Smooth muscle cell of the brain vasculature (primary cell): ENCODE measurements around the gene PPTC7.
"Not testable (repeated sequence)": the region's sequence is repeated elsewhere in the genome, so short reads cannot be mapped to it uniquely, and the experiment has no call there.

ENCODE experiments used
- DNase-seq: peaks from one replicate; pipeline ENCODE4 v3.0.0-alpha.2; 2012; ENCODE audit warnings: low read depth, low spot score

The PPTC7 gene

GRCh38 chr12:110561471-110562201 lies 21.5 kb downstream of the PPTC7 start:
- no peak for DNase-seq

- no peak for DNase-seq
Observed at GRCh38 chr12:110560946-110561345, 22.2 kb downstream of the PPTC7 start.

- no peak for DNase-seq
Observed at GRCh38 chr12:110560048-110560447, 23.1 kb downstream of the PPTC7 start.

- not testable (repeated sequence) for DNase-seq
Observed at GRCh38 chr12:110558945-110559344, 24.2 kb downstream of the PPTC7 start.

GRCh38 chr12:110557300-110557699 lies 25.8 kb downstream of the PPTC7 start:
- no peak for DNase-seq

GRCh38 chr12:110556705-110557104 lies 26.4 kb downstream of the PPTC7 start:
- DNase-seq = no peak

GRCh38 chr12:110555577-110556406 lies 27.3 kb downstream of the PPTC7 start:
- DNase-seq = no peak

- DNase-seq = no peak
Observed at GRCh38 chr12:110554184-110554583, 28.9 kb downstream of the PPTC7 start.

GRCh38 chr12:110550981-110551380 lies 32.1 kb downstream of the PPTC7 start:
- DNase-seq = no peak

- DNase-seq = no peak
Observed at GRCh38 chr12:110549716-110550115, 33.4 kb downstream of the PPTC7 start.

- DNase-seq = no peak
Observed at GRCh38 chr12:110548678-110549077, 34.4 kb downstream of the PPTC7 start.

GRCh38 chr12:110547090-110547489 lies 36.0 kb downstream of the PPTC7 start:
- DNase-seq = no peak

GRCh38 chr12:110546339-110546738 lies 36.8 kb downstream of the PPTC7 start:
- DNase-seq = no peak

- DNase-seq = no peak
Observed at GRCh38 chr12:110545812-110546211, 37.3 kb downstream of the PPTC7 start.

GRCh38 chr12:110545259-110545658 lies 37.9 kb downstream of the PPTC7 start:
- DNase-seq = not testable (repeated sequence)

- no peak for DNase-seq
Observed at GRCh38 chr12:110543965-110544364, 39.2 kb downstream of the PPTC7 start.

- DNase-seq = peak; percentile 77
Observed at GRCh38 chr12:110543252-110543959, 39.7 kb downstream of the PPTC7 start.

GRCh38 chr12:110540048-110540447 lies 43.1 kb downstream of the PPTC7 start:
- no peak for DNase-seq

- DNase-seq = no peak
Observed at GRCh38 chr12:110538869-110539622, 44.1 kb downstream of the PPTC7 start.

GRCh38 chr12:110537605-110538409 lies 45.3 kb downstream of the PPTC7 start:
- DNase-seq = no peak
